Astrocyte (in vitro differentiated cells and primary cell): Measurements from ENCODE around the gene MUC5AC. TPM values are rescaled to one million over a fixed set of nuclear protein-coding genes. Genes with fewer than 3 reads are reported as not detected.

Experiments used
- DNase-seq: peaks from one replicate; pipeline ENCODE4 v3.0.0-alpha.2; 2010; ENCODE audit warnings: low read depth
- FAIRE-seq: peaks from 2 replicates; lab custom pipeline; 2011; peaks lifted over from hg19 to GRCh38; lab: Jason Lieb, UNC
- H2AFZ ChIP-seq: 2 replicates; pipeline ENCODE4 v1.6.0; 2012; ENCODE audit warnings: low read depth, low read length, inconsistent platforms
- H3K27ac ChIP-seq: 2 replicates; pipeline ENCODE4 v1.5.1; 2011; ENCODE audit warnings: low read depth, low read length, inconsistent platforms
- H3K27me3 ChIP-seq: 2 replicates; pipeline ENCODE4 v1.6.0; 2011; ENCODE audit warnings: low read length, inconsistent platforms; ENCODE audit not compliant: insufficient read depth
- H3K36me3 ChIP-seq: 2 replicates; pipeline ENCODE4 v1.5.1; 2011; ENCODE audit warnings: low read length, inconsistent platforms; ENCODE audit not compliant: insufficient read depth
- H3K4me1 ChIP-seq: 2 replicates; pipeline ENCODE4 v1.5.1; 2011; ENCODE audit warnings: low read length, inconsistent platforms; ENCODE audit not compliant: insufficient read depth
- H3K4me2 ChIP-seq: 2 replicates; pipeline ENCODE4 v1.6.0; 2012; ENCODE audit warnings: low read length, inconsistent platforms
- H3K4me3 ChIP-seq: 2 replicates; pipeline ENCODE4 v1.5.1; 2011; ENCODE audit warnings: low read depth, mild to moderate bottlenecking, low read length, inconsistent platforms; ENCODE audit not compliant: insufficient read depth
- H3K79me2 ChIP-seq: 2 replicates; pipeline ENCODE4 v1.6.0; 2012; ENCODE audit warnings: mild to moderate bottlenecking, low read length, inconsistent platforms; ENCODE audit not compliant: insufficient read depth
- H3K9ac ChIP-seq: 2 replicates; pipeline ENCODE4 v1.6.0; 2012; ENCODE audit warnings: mild to moderate bottlenecking, low read length, inconsistent platforms
- H3K9me3 ChIP-seq: 2 replicates; pipeline ENCODE4 v1.5.1; 2012; ENCODE audit warnings: low read depth, mild to moderate bottlenecking, low read length, inconsistent platforms; ENCODE audit not compliant: insufficient read depth
- H4K20me1 ChIP-seq: 2 replicates; pipeline ENCODE4 v1.6.0; 2012; ENCODE audit warnings: low read length, inconsistent platforms; ENCODE audit not compliant: insufficient read depth
- H3K27ac Mint-ChIP-seq: one replicate; pipeline ENCODE4 v1.8.0; 2021; ENCODE audit warnings: mild to moderate bottlenecking, mixed read lengths; ENCODE audit not compliant: unreplicated experiment
- H3K27me3 Mint-ChIP-seq: one replicate; pipeline ENCODE4 v1.8.0; 2021; ENCODE audit warnings: low read depth, mixed read lengths; ENCODE audit not compliant: unreplicated experiment
- H3K36me3 Mint-ChIP-seq: one replicate; pipeline ENCODE4 v1.8.0; 2021; ENCODE audit warnings: low read depth, mixed read lengths; ENCODE audit not compliant: unreplicated experiment
- H3K4me1 Mint-ChIP-seq: one replicate; pipeline ENCODE4 v1.8.0; 2021; ENCODE audit warnings: low read depth, mixed read lengths; ENCODE audit not compliant: unreplicated experiment
- H3K4me3 Mint-ChIP-seq: one replicate; pipeline ENCODE4 v1.8.0; 2021; ENCODE audit warnings: mild to moderate bottlenecking, moderate library complexity, mixed read lengths; ENCODE audit not compliant: unreplicated experiment
- H3K9me3 Mint-ChIP-seq: one replicate; pipeline ENCODE4 v1.8.0; 2021; ENCODE audit warnings: mild to moderate bottlenecking, mixed read lengths; ENCODE audit not compliant: unreplicated experiment
- CTCF ChIP-seq: IDR thresholded peaks from 2 replicates; pipeline ENCODE4 v1.5.1; 2011; ENCODE audit warnings: low read depth, mild to moderate bottlenecking, inconsistent platforms, low read length, moderate library complexity; ENCODE audit not compliant: insufficient read depth
- EZH2 ChIP-seq: IDR thresholded peaks from 2 replicates; pipeline ENCODE4 v1.6.1; 2012; ENCODE audit warnings: mild to moderate bottlenecking, low read length, inconsistent platforms; ENCODE audit not compliant: insufficient read depth
- total RNA-seq: library from RNA; stranded (reverse); gene quantifications from 2 replicates; pipeline ENCODE4 v1.2.1, GENCODE V29; 2021

Gene MUC5AC
- total RNA-seq, 1 donor from 2014 or later = not detected

- FAIRE-seq = no peak
Measured at GRCh38 chr11:1150769-1151365, 6.9 kb upstream of the MUC5AC start.

GRCh38 chr11:1151366-1152315, 6.1 kb upstream of the MUC5AC start:
- Histone ChIP-seq H3K4me1 (peaks cover 36% of the 10 kb centered on the region), H3K9me3 (no peaks in the 10 kb centered on the region), H3K79me2 (no peaks in the 10 kb centered on the region), H3K36me3 (no peaks in the 10 kb centered on the region), H3K9ac (peak overlapping the region; percentile 53), H2AFZ (peak overlapping the region; percentile 58), H4K20me1 (no peaks in the 10 kb centered on the region), H3K27me3 (no peaks in the 10 kb centered on the region), H3K27ac (peak overlapping the region; percentile 61), H3K4me3 (no peak overlapping the region), H3K4me2 (peak overlapping the region; percentile 75)
- H3K27me3 Mint-ChIP-seq = peaks cover 11% of the 10 kb centered on the region
- H3K4me1 Mint-ChIP-seq = no peaks in the 10 kb centered on the region
- FAIRE-seq (no peak), DNase-seq (no peak)
- H3K9me3 Mint-ChIP-seq = no peaks in the 10 kb centered on the region
- H3K36me3 Mint-ChIP-seq = no peaks in the 10 kb centered on the region
- H3K27ac Mint-ChIP-seq = no peak overlapping the region
- TF ChIP-seq EZH2 (no peak), CTCF (no peak)
- H3K4me3 Mint-ChIP-seq = no peak overlapping the region

More at GRCh38 chr11:1150769-1151365, 6.9 kb upstream of the MUC5AC start:
- H4K20me1 ChIP-seq = no peaks in the 10 kb centered on the region
- peak; percentile 12 for DNase-seq
- H3K4me2 ChIP-seq = peak overlapping the region; percentile 75
- no peaks in the 10 kb centered on the region for H3K27me3 ChIP-seq
- H3K27ac ChIP-seq = peak overlapping the region; percentile 61
- peaks cover 36% of the 10 kb centered on the region for H3K4me1 ChIP-seq
- no peak overlapping the region for H3K4me3 ChIP-seq
- H3K9me3 Mint-ChIP-seq = no peaks in the 10 kb centered on the region
- peak overlapping the region; percentile 53 for H3K9ac ChIP-seq
- no peaks in the 10 kb centered on the region for H3K36me3 ChIP-seq
- no peak overlapping the region for H3K27ac Mint-ChIP-seq
- no peaks in the 10 kb centered on the region for H3K4me1 Mint-ChIP-seq
- H2AFZ ChIP-seq = peak overlapping the region; percentile 58
- no peak overlapping the region for H3K4me3 Mint-ChIP-seq
- H3K79me2 ChIP-seq = no peaks in the 10 kb centered on the region
- TF ChIP-seq CTCF = no peak
- no peak for TF ChIP-seq EZH2
- H3K27me3 Mint-ChIP-seq = peaks cover 15% of the 10 kb centered on the region
- no peaks in the 10 kb centered on the region for H3K9me3 ChIP-seq
- no peaks in the 10 kb centered on the region for H3K36me3 Mint-ChIP-seq
